GM19324 (cell line): Measurements from ENCODE around the gene PGA3.
"Not testable (repeated sequence)": the region's sequence is repeated elsewhere in the genome, so short reads cannot be mapped to it uniquely, and the experiment has no call there.

Experiments
- ATAC-seq: cut with Tn5 transposase; IDR thresholded peaks from one replicate; pipeline ENCODE4 v1.9.1; 2021; ENCODE audit warnings: mild to moderate bottlenecking, moderate library complexity; ENCODE audit not compliant: unreplicated experiment, low FRiP score

Gene PGA3

DNA sequence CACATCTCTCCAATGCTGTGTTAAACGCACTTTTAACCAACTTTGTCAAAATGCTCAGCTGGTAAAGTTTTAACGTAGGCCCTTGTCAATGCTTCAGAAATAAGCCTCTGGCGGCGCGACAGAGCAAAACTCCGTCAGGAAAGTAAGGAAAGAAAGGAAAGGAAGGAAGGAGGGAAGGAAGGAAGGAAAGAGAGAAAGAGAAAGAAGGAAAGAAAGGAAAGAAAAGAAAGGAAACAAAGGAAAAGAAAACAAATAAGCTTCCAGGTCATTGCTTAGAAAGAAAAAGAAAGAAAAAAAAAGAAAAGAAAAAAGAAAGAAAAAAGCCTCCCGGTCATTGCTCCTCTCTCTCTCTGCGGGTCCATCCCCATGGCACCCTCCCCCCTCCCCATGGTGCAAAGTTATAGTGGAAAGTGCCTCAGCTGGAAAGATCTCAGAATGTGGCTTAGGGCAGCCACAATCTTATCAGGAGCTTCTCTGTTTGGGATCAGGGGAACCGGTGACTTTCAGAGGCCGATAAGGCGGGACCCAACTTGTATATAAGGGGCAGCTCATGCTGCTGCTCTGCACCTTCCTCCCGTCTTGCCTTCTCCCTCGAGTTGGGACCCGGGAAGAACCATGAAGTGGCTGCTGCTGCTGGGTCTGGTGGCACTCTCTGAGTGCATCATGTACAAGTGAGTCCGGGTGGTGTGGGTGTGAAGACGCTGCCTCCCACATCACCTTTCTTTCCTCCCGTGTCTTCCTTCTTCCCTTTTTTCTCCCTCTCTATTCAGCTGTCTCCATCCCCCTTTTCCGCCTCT lies at the start of gene PGA3:
Gene PGA3, plus strand, starts transcription at position 566 of the 797 bp plus-strand sequence. Its CDS starts 50 bp downstream, at position 616.
- ATAC-seq: not testable (repeated sequence)

- ATAC-seq: no peak
Measured at GRCh38 chr11:61153593-61154095, 49.7 kb upstream of the PGA3 start.

GRCh38 chr11:61154528-61154927 lies 48.8 kb upstream of the PGA3 start:
- ATAC-seq: no peak

GRCh38 chr11:61155312-61155711 lies 48.0 kb upstream of the PGA3 start:
- ATAC-seq: no peak

GRCh38 chr11:61155741-61156140 lies 47.6 kb upstream of the PGA3 start:
- ATAC-seq: no peak

DNA sequence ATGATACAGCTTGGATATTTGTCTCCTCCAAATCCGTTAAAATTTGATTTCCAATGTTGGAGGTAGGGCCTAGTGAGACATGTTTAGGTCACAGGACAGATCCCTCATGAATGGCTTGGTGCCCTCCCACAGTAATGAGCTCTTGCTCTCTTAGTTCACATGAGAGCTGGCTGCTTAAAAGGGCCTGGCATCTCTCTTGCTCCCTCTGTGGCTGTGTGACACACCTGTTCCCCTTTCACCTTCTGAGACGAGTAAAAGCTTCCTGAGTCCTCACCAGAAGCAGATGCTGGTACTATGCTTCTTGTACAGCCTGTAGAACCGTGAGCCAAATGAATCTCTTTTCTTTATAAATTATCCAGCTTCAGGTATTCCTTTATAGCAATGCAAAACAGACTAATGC lies 45.6 kb upstream of the PGA3 start:
- ATAC-seq: no peak

DNA sequence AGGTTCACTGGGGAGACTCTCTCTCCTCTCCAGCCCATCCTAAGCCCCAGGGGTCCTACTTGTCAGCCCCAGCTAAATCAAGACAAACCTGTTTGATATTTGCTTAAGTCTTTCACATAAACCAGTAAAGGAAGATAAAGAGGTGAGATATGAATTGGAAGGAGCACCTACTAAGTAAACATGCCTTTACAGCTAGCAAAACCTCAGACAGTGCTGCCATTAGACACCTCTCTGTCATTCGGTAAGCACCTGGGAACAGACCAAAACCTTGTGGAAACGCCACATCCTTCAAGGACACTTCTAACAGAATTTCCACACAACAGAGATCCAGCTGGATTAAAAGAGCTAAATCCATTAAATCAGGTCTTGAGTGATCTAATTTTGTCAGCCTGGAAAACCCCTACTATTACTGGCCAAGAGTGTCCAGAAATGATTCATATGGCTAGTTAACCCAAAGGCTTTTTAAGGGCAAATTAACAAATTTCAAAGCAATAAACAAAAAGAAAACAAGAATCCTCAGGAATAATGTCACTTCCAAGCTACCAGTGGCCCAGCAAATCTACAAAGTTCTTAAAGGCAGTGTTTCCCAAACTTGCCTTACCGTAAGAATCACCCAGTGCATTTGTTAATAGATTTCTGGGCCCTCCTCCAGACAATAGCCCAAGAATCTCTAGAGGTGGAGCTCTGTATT lies 44.5 kb upstream of the PGA3 start:
- ATAC-seq: no peak

GRCh38 chr11:61160487-61161189 lies 42.7 kb upstream of the PGA3 start:
- ATAC-seq: no peak

DNA sequence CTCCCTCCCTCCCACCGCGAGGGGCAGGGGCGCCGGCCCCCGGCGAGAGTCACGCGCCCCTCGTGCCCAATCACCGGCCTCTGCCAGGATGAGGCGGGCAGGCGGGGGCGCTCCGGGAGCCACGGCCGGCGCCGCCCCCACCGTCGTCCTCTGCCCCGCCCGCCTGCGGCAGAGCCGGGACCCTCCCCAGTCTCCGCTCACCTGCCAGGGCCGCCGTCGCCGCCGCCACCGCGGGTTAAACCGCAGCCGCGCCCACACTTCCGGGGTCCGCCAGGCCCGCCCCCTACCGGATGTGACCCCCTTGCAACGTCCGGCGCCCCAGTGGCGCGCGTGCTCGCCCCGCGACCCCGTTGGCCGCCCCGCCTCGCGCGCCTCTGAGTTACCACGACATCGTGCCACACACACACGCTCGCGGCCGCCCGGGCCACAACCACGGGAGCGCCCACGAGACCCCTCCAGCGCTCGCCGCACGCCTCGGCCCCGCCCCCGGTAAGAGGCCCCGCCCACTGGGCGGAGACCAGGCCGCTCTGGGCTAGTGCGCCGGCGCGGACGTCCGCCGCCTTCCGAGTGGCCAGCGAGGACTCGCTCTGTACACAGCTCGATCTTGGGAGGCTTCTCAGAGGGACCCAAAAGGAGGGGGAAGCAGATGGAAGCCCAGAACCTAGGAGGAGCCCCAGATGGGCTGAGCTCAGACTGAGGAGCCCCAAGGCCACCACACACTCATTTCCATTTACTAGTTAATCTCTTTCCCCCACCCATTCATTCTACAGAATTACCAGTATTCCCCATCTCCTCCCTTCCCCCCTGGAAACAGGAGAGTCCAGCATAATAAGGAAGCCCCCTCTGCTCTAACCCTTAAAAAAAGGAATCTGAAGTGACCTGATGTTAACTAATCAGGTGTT lies 41.9 kb upstream of the PGA3 start, which contains the start of gene VPS37C:
Gene VPS37C, minus strand, starts transcription at position 237 of the 902 bp plus-strand sequence. CDS start 22,597 bp downstream, outside the sequence.
- ATAC-seq: peak; percentile 87

GRCh38 chr11:61162092-61162941 lies 41.0 kb upstream of the PGA3 start:
- no peak for ATAC-seq

- ATAC-seq: no peak
Measured at GRCh38 chr11:61163021-61163420, 40.3 kb upstream of the PGA3 start.

GRCh38 chr11:61163714-61164605 lies 39.4 kb upstream of the PGA3 start:
- ATAC-seq: no peak

GRCh38 chr11:61164606-61165424 lies 38.5 kb upstream of the PGA3 start:
- no peak for ATAC-seq

GRCh38 chr11:61165785-61166184 lies 37.5 kb upstream of the PGA3 start:
- not testable (repeated sequence) for ATAC-seq

GRCh38 chr11:61166331-61166730 lies 37.0 kb upstream of the PGA3 start:
- not testable (repeated sequence) for ATAC-seq

- no peak for ATAC-seq
Measured at GRCh38 chr11:61168042-61168688, 35.1 kb upstream of the PGA3 start.

DNA sequence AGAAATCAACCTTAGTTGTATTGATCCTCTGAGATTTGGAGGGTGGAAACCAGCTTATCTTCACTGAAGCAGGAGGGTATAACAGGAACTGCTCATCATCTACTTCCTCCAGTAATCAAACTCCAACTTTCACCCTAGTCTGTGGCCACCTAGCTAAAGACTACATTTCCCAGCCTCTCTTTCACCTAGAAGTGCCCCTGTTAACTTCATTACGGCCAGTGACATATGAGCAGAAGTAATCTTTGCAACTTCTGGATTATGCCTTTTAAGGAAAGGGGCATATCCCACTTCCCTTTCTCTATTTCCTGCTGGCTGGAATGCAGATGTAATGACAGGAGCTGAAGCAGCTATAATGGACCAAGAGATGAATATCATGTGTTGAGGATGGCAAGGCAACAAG lies 34.5 kb upstream of the PGA3 start:
- ATAC-seq: no peak
